Thyroid gland (tissue), 4 donors: Measurements from ENCODE around the gene SCN7A. TPM values are rescaled to one million over a fixed set of nuclear protein-coding genes. Genes with fewer than 3 reads are reported as not detected.
A peak's percentile ranks its signal among the peaks of the same experiment; 100 is the strongest.

Experiments used
- DNase-seq, 2 donors: peaks; one replicate each; pipeline ENCODE4 v3.0.0-alpha.2; 2019
- H3K27ac ChIP-seq, 3 donors: fragments of 200-600 bp; sonication (generic); 1 replicate in 2 of 3; 2 replicates in 1 of 3; pipeline ENCODE4 v1.5.1; 2016 to 2019; ENCODE audit warnings: mild to moderate bottlenecking in 1 of 3, moderate library complexity in 1 of 3
- H3K27me3 ChIP-seq: fragments of 200-600 bp; sonication (generic); one replicate; pipeline ENCODE4 v1.5.1; 2019
- H3K36me3 ChIP-seq, 2 donors: fragments of 200-600 bp; sonication (generic); one replicate each; pipeline ENCODE4 v1.5.1; 2016 to 2019
- H3K4me1 ChIP-seq, 2 donors: fragments of 200-600 bp; sonication (generic); one replicate each; pipeline ENCODE4 v1.5.1; 2017 to 2019
- H3K4me3 ChIP-seq, 3 donors: fragments of 200-600 bp; sonication (generic); replicated peaks in 1 of 3; 1 replicate in 2 of 3; 2 replicates in 1 of 3; pipeline ENCODE4 v1.5.1; 2016; ENCODE audit warnings: mild to moderate bottlenecking in 1 of 3
- H3K9me3 ChIP-seq: fragments of 200-600 bp; sonication (generic); one replicate; pipeline ENCODE4 v1.5.1; 2017
- CTCF ChIP-seq, 6 experiments: fragments of 200-600 bp in 3 of 6; fragments of 450-650 bp in 3 of 6; sonication (generic) in 3 of 6; IDR thresholded peaks; one replicate each; pipeline ENCODE4 v1.5.1; 2016 to 2019; ENCODE audit warnings: antibody characterized with exemption in 6 of 6, mild to moderate bottlenecking in 2 of 6, inconsistent platforms in 1 of 6, moderate library complexity in 1 of 6
- POLR2A ChIP-seq, 2 donors: fragments of 450-650 bp; IDR thresholded peaks; one replicate each; pipeline ENCODE4 v1.6.1; 2017; ENCODE audit warnings: antibody characterized with exemption in 2 of 2, mild to moderate bottlenecking in 2 of 2, moderate library complexity in 1 of 2
- WGBS, 2 donors: methylation state at CpG; one replicate each; pipeline ENCODE4 v1.1.5; 2017; 5-methylcytosine and 5-hydroxymethylcytosine counted together
- intact Hi-C: fragments of 100-400 bp; cut with DNase I; formaldehyde crosslinking; loops from one replicate; pipeline ENCODE4 v1.15.1; 2023
- total RNA-seq, 4 donors: library from RNA; depleted of rRNA; stranded (reverse); fragments of >200 nt; gene quantifications; one replicate each; pipeline ENCODE4 v1.2.3, GENCODE V29; 2016

SCN7A gene
- total RNA-seq, 4 donors from 2014 or later, result 1.6 to 3.0 (median 2.1) TPM

GRCh38 chr2:166519391-166519962, 25.4 kb upstream of the SCN7A start:
- intact Hi-C loops, result no loop called here
- DNase-seq, result no peak
- no peak overlapping the region for H3K27ac ChIP-seq
- no peaks in the 10 kb centered on the region for H3K9me3 ChIP-seq
- no peaks in the 10 kb centered on the region for H3K4me1 ChIP-seq
- WGBS, 2 donors, result 47 to 51% methylated on average over 10 of the region's 10 CpGs
- H3K4me3 ChIP-seq, result no peak overlapping the region
- H3K36me3 ChIP-seq, result no peaks in the 10 kb centered on the region
- no peak for TF ChIP-seq CTCF (IDR thresholded peaks at IDR 0.05)
- TF ChIP-seq POLR2A (IDR thresholded peaks at IDR 0.05), result no peak
- H3K27me3 ChIP-seq, result no peaks in the 10 kb centered on the region

- no peaks in the 10 kb centered on the region for H3K27me3 ChIP-seq
- no peak overlapping the region for H3K4me3 ChIP-seq
- no peak overlapping the region for H3K27ac ChIP-seq
- no peak for TF ChIP-seq POLR2A (IDR thresholded peaks at IDR 0.05)
- WGBS, 2 donors, result 67 to 76% methylated on average over 3 of the region's 3 CpGs
- no peaks in the 10 kb centered on the region for H3K36me3 ChIP-seq
- no peaks in the 10 kb centered on the region for H3K9me3 ChIP-seq
- DNase-seq, result no peak
- intact Hi-C loops, result no loop called here
- H3K4me1 ChIP-seq, result no peaks in the 10 kb centered on the region
These were observed 24.8 kb upstream of the SCN7A start for GRCh38 chr2:166518634-166519390.

- Histone ChIP-seq H3K27me3 (no peaks in the 10 kb centered on the region), H3K4me1 (no peaks in the 10 kb centered on the region), H3K4me3 (no peak overlapping the region), H3K27ac (no peak overlapping the region), H3K9me3 (no peaks in the 10 kb centered on the region), H3K36me3 (no peaks in the 10 kb centered on the region)
- TF ChIP-seq CTCF (IDR thresholded peaks at IDR 0.05) (no peak), POLR2A (IDR thresholded peaks at IDR 0.05) (no peak)
- intact Hi-C loops, result no loop called here
- DNase-seq, result no peak
These were observed 23.5 kb upstream of the SCN7A start for GRCh38 chr2:166517533-166518061.

GRCh38 chr2:166516712-166517303, 22.8 kb upstream of the SCN7A start:
- intact Hi-C loops, result no loop called here
- DNase-seq, result no peak
- H3K36me3 ChIP-seq, result no peaks in the 10 kb centered on the region
- no peaks in the 10 kb centered on the region for H3K4me1 ChIP-seq
- no peak overlapping the region for H3K4me3 ChIP-seq
- TF ChIP-seq POLR2A (IDR thresholded peaks at IDR 0.05) (no peak), CTCF (IDR thresholded peaks at IDR 0.05) (peak in 1 of 6 experiments; percentile 43)
- H3K27ac ChIP-seq, result no peak overlapping the region
- no peaks in the 10 kb centered on the region for H3K9me3 ChIP-seq
- H3K27me3 ChIP-seq, result no peaks in the 10 kb centered on the region
- 1 to 8% methylated on average over 2 of the region's 2 CpGs for WGBS, 2 donors

- no peak for DNase-seq
- no peak overlapping the region for H3K4me3 ChIP-seq
- intact Hi-C loops, result no loop called here
- no peaks in the 10 kb centered on the region for H3K4me1 ChIP-seq
- WGBS, 2 donors, result 84% methylated on average over 1 of the region's 1 CpG
- H3K36me3 ChIP-seq, result no peaks in the 10 kb centered on the region
- H3K9me3 ChIP-seq, result no peaks in the 10 kb centered on the region
- H3K27ac ChIP-seq, result no peak overlapping the region
- no peaks in the 10 kb centered on the region for H3K27me3 ChIP-seq
- TF ChIP-seq CTCF (IDR thresholded peaks at IDR 0.05), result no peak
- no peak for TF ChIP-seq POLR2A (IDR thresholded peaks at IDR 0.05)
These were observed 19.9 kb upstream of the SCN7A start for GRCh38 chr2:166513952-166514351.
